Left lobe of liver (tissue), 2 donors: Measurements from ENCODE around the gene MACF1. TPM values are rescaled to one million over a fixed set of nuclear protein-coding genes. Genes with fewer than 3 reads are reported as not detected.
A peak's percentile ranks its signal among the peaks of the same experiment; 100 is the strongest.

Experiments used
- ATAC-seq: fragments of 200-7000 bp; cut with Tn5 transposase; one replicate; pipeline ENCODE4 v1.9.1; 2020; ENCODE audit warnings: mild to moderate bottlenecking, moderate library complexity
- DNase-seq: peaks from one replicate; pipeline ENCODE4 v3.0.0-alpha.2; 2020; ENCODE audit warnings: low spot score
- total RNA-seq: library from RNA; stranded (reverse); gene quantifications from one replicate; pipeline ENCODE4 v1.2.1, GENCODE V29; 2021
- donor health status: DM: no; HTN: no; CAD: no; lungs with moderate emphysema.
- donor health status: DM: no; HTN: yes; CAD: no.

MACF1 gene
- total RNA-seq, 1 donor from 2014 or later = 89.9 TPM

- peak; percentile 23 for ATAC-seq
- DNase-seq = no peak
Observed at GRCh38 chr1:39294531-39294930, 90.0 kb downstream of the MACF1 start.

- no peak for DNase-seq
- ATAC-seq = no peak
Observed at GRCh38 chr1:39295901-39296300, 91.4 kb downstream of the MACF1 start.

GRCh38 chr1:39297551-39297950, 93.1 kb downstream of the MACF1 start:
- ATAC-seq (no peak), DNase-seq (no peak)

- DNase-seq (no peak), ATAC-seq (no peak)
Observed at GRCh38 chr1:39301606-39302005, 97.1 kb downstream of the MACF1 start.

GRCh38 chr1:39305555-39305954, 101.1 kb downstream of the MACF1 start:
- ATAC-seq (no peak), DNase-seq (no peak)

GRCh38 chr1:39310015-39310414, 105.5 kb downstream of the MACF1 start:
- DNase-seq (no peak), ATAC-seq (no peak)

GRCh38 chr1:39310691-39311090, 106.2 kb downstream of the MACF1 start:
- ATAC-seq (no peak), DNase-seq (no peak)

GRCh38 chr1:39317111-39317510, 112.6 kb downstream of the MACF1 start:
- DNase-seq (no peak), ATAC-seq (no peak)

- DNase-seq (no peak), ATAC-seq (peak; percentile 50)
Observed at GRCh38 chr1:39317910-39318633, 113.6 kb downstream of the MACF1 start.

- ATAC-seq = no peak
- no peak for DNase-seq
Observed at GRCh38 chr1:39321979-39322378, 117.5 kb downstream of the MACF1 start.

- no peak for DNase-seq
- ATAC-seq = no peak
Observed at GRCh38 chr1:39322431-39322830, 117.9 kb downstream of the MACF1 start.

- no peak for ATAC-seq
- no peak for DNase-seq
Observed at GRCh38 chr1:39324888-39325287, 120.4 kb downstream of the MACF1 start.

GRCh38 chr1:39326836-39327235, 122.3 kb downstream of the MACF1 start:
- ATAC-seq (no peak), DNase-seq (no peak)

- ATAC-seq (no peak), DNase-seq (no peak)
Observed at GRCh38 chr1:39328095-39328494, 123.6 kb downstream of the MACF1 start.

GRCh38 chr1:39328586-39329121, 124.2 kb downstream of the MACF1 start:
- DNase-seq (no peak), ATAC-seq (no peak)

- DNase-seq (no peak), ATAC-seq (peak; percentile 14)
Observed at GRCh38 chr1:39331647-39332046, 127.2 kb downstream of the MACF1 start.

- ATAC-seq = no peak
Observed at GRCh38 chr1:39332291-39332690, 127.8 kb downstream of the MACF1 start.

GRCh38 chr1:39332828-39333227, 128.3 kb downstream of the MACF1 start:
- no peak for DNase-seq
- ATAC-seq = no peak

More at GRCh38 chr1:39332291-39332690, 127.8 kb downstream of the MACF1 start:
- no peak for DNase-seq

- no peak for DNase-seq
- peak; percentile 39 for ATAC-seq
Observed at GRCh38 chr1:39333296-39333695, 128.8 kb downstream of the MACF1 start.

- ATAC-seq = no peak
Observed at GRCh38 chr1:39335216-39335615, 130.7 kb downstream of the MACF1 start.

GRCh38 chr1:39337067-39337466, 132.6 kb downstream of the MACF1 start:
- DNase-seq = no peak

More at GRCh38 chr1:39335216-39335615, 130.7 kb downstream of the MACF1 start:
- no peak for DNase-seq

GRCh38 chr1:39342776-39343175, 138.3 kb downstream of the MACF1 start:
- no peak for DNase-seq
- ATAC-seq = no peak

More at GRCh38 chr1:39337067-39337466, 132.6 kb downstream of the MACF1 start:
- peak; percentile 95 for ATAC-seq
